Heart right ventricle (tissue), 16 donors: ENCODE measurements around the gene POP4. TPM values are rescaled to one million over a fixed set of nuclear protein-coding genes. Genes with fewer than 3 reads are reported as not detected.

Experiments used
- ATAC-seq, 8 donors: fragments of 200-7000 bp; cut with Tn5 transposase; one replicate each; pipeline ENCODE4 v1.9.1; 2020; ENCODE audit warnings: mild to moderate bottlenecking in 8 of 8, moderate library complexity in 8 of 8, moderate number of reproducible peaks in 1 of 8
- DNase-seq, 2 donors: peaks; one replicate each; pipeline ENCODE4 v3.0.0-alpha.2; 2020
- H3K27ac ChIP-seq, 10 donors: fragments of 200-600 bp; sonication (generic) in 2 of 10; one replicate each; pipeline versions ENCODE4 v1.5.0 to v1.8.0; 2020 to 2022; ENCODE audit warnings: mild to moderate bottlenecking in 3 of 10
- H3K27me3 ChIP-seq, 7 donors: fragments of 200-600 bp; one replicate each; pipeline ENCODE4 v1.8.0; 2021 to 2022; ENCODE audit warnings: mild to moderate bottlenecking in 2 of 7
- H3K36me3 ChIP-seq, 9 donors: fragments of 200-600 bp; sonication (generic) in 1 of 9; one replicate each; pipeline versions ENCODE4 v1.5.0 to v1.8.0; 2020 to 2022; ENCODE audit warnings: mild to moderate bottlenecking in 2 of 9
- H3K4me1 ChIP-seq, 9 donors: fragments of 200-600 bp; sonication (generic) in 1 of 9; one replicate each; pipeline versions ENCODE4 v1.5.0 to v1.8.0; 2020 to 2022; ENCODE audit warnings: mild to moderate bottlenecking in 4 of 9
- H3K4me3 ChIP-seq, 10 donors: fragments of 200-600 bp; sonication (generic) in 2 of 10; one replicate each; pipeline versions ENCODE4 v1.5.0 to v1.8.0; 2020 to 2022; ENCODE audit warnings: mild to moderate bottlenecking in 7 of 10, moderate library complexity in 2 of 10
- H3K9me3 ChIP-seq, 11 donors: fragments of 200-600 bp in 10 of 11; sonication (generic) in 2 of 11; one replicate each; pipeline versions ENCODE4 v1.5.0 to v1.8.0; 2013 to 2022; ENCODE audit warnings: mild to moderate bottlenecking in 2 of 11, control low read depth in 1 of 11, moderate library complexity in 1 of 11
- CTCF ChIP-seq, 9 donors: fragments of 200-600 bp; sonication (generic) in 2 of 9; IDR thresholded peaks; one replicate each; pipeline versions ENCODE4 v1.5.0 to v1.8.0; 2021 to 2022; ENCODE audit warnings: antibody characterized with exemption in 9 of 9, mild to moderate bottlenecking in 5 of 9, moderate library complexity in 1 of 9
- WGBS, 2 donors: extraction: QIAGEN DNeasy Blood & Tissue Kit; methylation state at CpG; one replicate each; pipeline ENCODE4 v1.1.7; 2013; ENCODE audit warnings: inconsistent platforms in 1 of 2; 5-methylcytosine and 5-hydroxymethylcytosine counted together
- intact Hi-C, 10 donors: fragments of 100-400 bp; cut with DNase I; formaldehyde crosslinking; loops; one replicate each; pipeline versions ENCODE4 v1.11.1 to v1.14.2; 2022
- polyA plus RNA-seq, 2 donors: library from polyadenylated mRNA; stranded (reverse); fragments of 200-250 nt; gene quantifications; one replicate each; pipeline ENCODE4 v1.2.3, GENCODE V29; 2013
- total RNA-seq, 10 donors: library from RNA; stranded (reverse); fragmentation: NEBNext Ultra II Directional in 3 of 10; extraction: Animal tissue kit (Norgen Biotek cat#: 25700) in 3 of 10; gene quantifications; one replicate each; pipeline versions ENCODE4 v1.2.1 to v1.2.4, GENCODE V29; 2021 to 2023
- donor health status: Arrhythmogenic right ventricular cardiomyopathy.
- donor health status: ischemic (EF 13 %, LVEDD 7.1; RV severe dilation, severe dysfunction).
- donor health status: healthy with polysubstance abuse.
- donor health status: DM: no; HTN: yes; CAD: no.
- donor health status: DM: no; HTN: no; CAD: no.
- donor health status: ischemic (EF 25% LVEDD 6.9; RV normal size, moderate dysfunction).
- donor health status: ischemic (EF 25% LVEDD 5.7; RV mildly dilated, moderate dysfunction).
- donor health status: healthy.
- donor health status: DM: yes; HTN: yes; CAD: no.
- donor health status: Ischemic cardiomyopathy.
- donor health status: ischemic (EF 35%, LVEDD 5.7; RV mildly dilated, moderate dysfunction).
- donor health status: nonischemic (EF 11% LVEDD 7.7; RV severe dilation, severe dysfunction).
- donor health status: DM: yes; HTN: yes; CAD: no.
- donor health status: PGD.
- donor health status: ischemic (EF 29% LVEDD 5.4; RV normal size, mild dysfunction).
- donor health status: nonischemic (EF 23%, LVEDD 6.1; RV moderate dilation, normal function).

Gene POP4
- total and polyA plus RNA-seq, 12 donors: 46.6 to 108 (median 51.7) TPM

GRCh38 chr19:29664753-29665214, 58.7 kb downstream of the POP4 start:
- 24 to 29% methylated on average over 22 of the region's 22 CpGs for WGBS, 2 donors
- DNase-seq: no peak
- Histone ChIP-seq H3K36me3 (peaks cover 0 to 5% (median 0%) of the 10 kb centered on the region in 9 donors), H3K27me3 (no peaks in the 10 kb centered on the region), H3K4me3 (peak overlapping the region in 9 of 10 donors; percentile 73 to 98 (median 93)), H3K4me1 (peaks cover 29 to 83% (median 57%) of the 10 kb centered on the region in 9 donors), H3K9me3 (no peaks in the 10 kb centered on the region), H3K27ac (peak overlapping the region; percentile 67 to 97 (median 90))
- ATAC-seq: no peak
- peak in 6 of 9 donors; percentile 14 to 53 (median 36) for TF ChIP-seq CTCF (IDR thresholded peaks at IDR 0.05)
- intact Hi-C loops: loop anchor here in 6 of 10 donors (1.0 to 10.0 kb wide), 8 partner anchors 18 to 58 kb away; partner anchors contain the start of genes C19orf12 (in 4 of the 6) and POP4 (in 2 of the 6)

- intact Hi-C loops: loop anchor here in 6 of 10 donors (1.0 to 10.0 kb wide), 7 partner anchors 19 to 59 kb away; partner anchors contain the start of genes C19orf12 (in 4 of the 6) and POP4 (in 2 of the 6)
- Histone ChIP-seq H3K27me3 (no peaks in the 10 kb centered on the region), H3K9me3 (no peaks in the 10 kb centered on the region), H3K27ac (peak within 1 kb of the TSS; percentile 85 to 97 (median 91)), H3K4me3 (peak within 1 kb of the TSS; percentile 62 to 98 (median 92)), H3K4me1 (peaks cover 29 to 83% (median 58%) of the 10 kb centered on the region in 9 donors), H3K36me3 (peaks cover 0 to 5% (median 0%) of the 10 kb centered on the region in 9 donors)
- 0 to 1% methylated on average over 59 to 75 of the region's 75 CpGs for WGBS, 2 donors
- TF ChIP-seq CTCF (IDR thresholded peaks at IDR 0.05): no peak
- DNase-seq (peak; percentile 89 to 94), ATAC-seq (peak; percentile 79 to 93 (median 88))
These were observed 59.2 kb downstream of the POP4 start, which contains the start of gene PLEKHF1 for GRCh38 chr19:29665215-29665825. Gene PLEKHF1, plus strand, starts transcription at chr19:29665461. Its CDS starts 8,379 bp downstream, at chr19:29673840.

GRCh38 chr19:29665826-29666577, 59.9 kb downstream of the POP4 start:
- intact Hi-C loops: loop anchor here in 6 of 10 donors (1.0 to 10.0 kb wide), 8 partner anchors 19 to 60 kb away; partner anchors contain the start of genes C19orf12 (in 4 of the 6) and POP4 (in 2 of the 6)

More at GRCh38 chr19:29665826-29666577, 59.9 kb downstream of the POP4 start:
- ATAC-seq: peak; percentile 51 to 79 (median 66)
- DNase-seq: peak; percentile 58 to 76
- Histone ChIP-seq H3K36me3 (peaks cover 0 to 8% (median 0%) of the 10 kb centered on the region in 9 donors), H3K27ac (peak overlapping the region; percentile 85 to 97 (median 91)), H3K27me3 (no peaks in the 10 kb centered on the region), H3K4me1 (peaks cover 29 to 89% (median 61%) of the 10 kb centered on the region in 9 donors), H3K4me3 (peak overlapping the region; percentile 62 to 98 (median 92)), H3K9me3 (no peaks in the 10 kb centered on the region)
- 1 to 3% methylated on average over 28 to 30 of the region's 30 CpGs for WGBS, 2 donors
- TF ChIP-seq CTCF (IDR thresholded peaks at IDR 0.05): no peak

Other genes with a start within 250 kb of the POP4 start
- gene VSTM2B, start 80.3 kb upstream of the POP4 start, total RNA-seq: not detected
- not detected for gene VSTM2B, start 80.3 kb upstream of the POP4 start, polyA plus RNA-seq
- gene PLEKHF1, start 59.2 kb downstream of the POP4 start, total RNA-seq: 10 to 100 TPM in 9 of 10 donors, 1 to 10 TPM in 1; 7.0 to 38.8 (median 16.5) TPM
- 10 to 100 TPM; 38.8 to 47.9 TPM for gene PLEKHF1, start 59.2 kb downstream of the POP4 start, polyA plus RNA-seq
- gene C19orf12, start 109.0 kb downstream of the POP4 start, total RNA-seq: 10 to 100 TPM; 30.3 to 83.3 (median 40.0) TPM
- gene C19orf12, start 109.0 kb downstream of the POP4 start, polyA plus RNA-seq: 10 to 100 TPM; 26.7 to 34.8 TPM
- gene CCNE1, start 205.7 kb downstream of the POP4 start, total RNA-seq: 1 to 10 TPM; 1.4 to 4.0 (median 2.7) TPM
- gene CCNE1, start 205.7 kb downstream of the POP4 start, polyA plus RNA-seq: 1 to 10 TPM; 1.8 to 2.1 TPM